Right ventricle myocardium superior (tissue), 1 donor: ENCODE results near the gene CGRRF1. TPM values are rescaled to one million over a fixed set of nuclear protein-coding genes. Genes with fewer than 3 reads are reported as not detected.
A peak's percentile ranks its signal among the peaks of the same experiment; 100 is the strongest.

Source experiments
- ATAC-seq: fragments of 200-7000 bp; cut with Tn5 transposase; one replicate; pipeline ENCODE4 v1.9.1; 2020; ENCODE audit warnings: mild to moderate bottlenecking; ENCODE audit not compliant: poor library complexity
- DNase-seq: peaks from one replicate; pipeline ENCODE4 v3.0.0-alpha.2; 2020
- intact Hi-C: fragments of 100-400 bp; cut with DNase I; formaldehyde crosslinking; loops from one replicate; pipeline ENCODE4 v1.11.2; 2022
- long read RNA-seq: library from polyadenylated mRNA; unstranded; transcript quantifications from one replicate; pipeline ENCODE4 v2.0.0, GENCODE V29; 2021
- total RNA-seq: library from RNA; stranded (reverse); fragmentation: NEBNext Ultra II Directional; extraction: Animal tissue kit (Norgen Biotek cat#: 25700); gene quantifications from one replicate; pipeline ENCODE4 v1.2.1, GENCODE V29; 2021
- donor health status: DM: no; HTN: yes; CAD: no; lungs with severe emphysema.

The CGRRF1 gene, protein sequence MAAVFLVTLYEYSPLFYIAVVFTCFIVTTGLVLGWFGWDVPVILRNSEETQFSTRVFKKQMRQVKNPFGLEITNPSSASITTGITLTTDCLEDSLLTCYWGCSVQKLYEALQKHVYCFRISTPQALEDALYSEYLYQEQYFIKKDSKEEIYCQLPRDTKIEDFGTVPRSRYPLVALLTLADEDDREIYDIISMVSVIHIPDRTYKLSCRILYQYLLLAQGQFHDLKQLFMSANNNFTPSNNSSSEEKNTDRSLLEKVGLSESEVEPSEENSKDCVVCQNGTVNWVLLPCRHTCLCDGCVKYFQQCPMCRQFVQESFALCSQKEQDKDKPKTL
- total RNA-seq = 15.1 TPM
- long read RNA-seq, transcript CGRRF1-201 (6 exons, 2,057 nt) = major isoform, 19 of 27 reads
- long read RNA-seq, partial matches to known transcripts = 0 of 27 reads
- long read RNA-seq, other reads (novel, unspliced or antisense) = 7 of 27 reads

DNA sequence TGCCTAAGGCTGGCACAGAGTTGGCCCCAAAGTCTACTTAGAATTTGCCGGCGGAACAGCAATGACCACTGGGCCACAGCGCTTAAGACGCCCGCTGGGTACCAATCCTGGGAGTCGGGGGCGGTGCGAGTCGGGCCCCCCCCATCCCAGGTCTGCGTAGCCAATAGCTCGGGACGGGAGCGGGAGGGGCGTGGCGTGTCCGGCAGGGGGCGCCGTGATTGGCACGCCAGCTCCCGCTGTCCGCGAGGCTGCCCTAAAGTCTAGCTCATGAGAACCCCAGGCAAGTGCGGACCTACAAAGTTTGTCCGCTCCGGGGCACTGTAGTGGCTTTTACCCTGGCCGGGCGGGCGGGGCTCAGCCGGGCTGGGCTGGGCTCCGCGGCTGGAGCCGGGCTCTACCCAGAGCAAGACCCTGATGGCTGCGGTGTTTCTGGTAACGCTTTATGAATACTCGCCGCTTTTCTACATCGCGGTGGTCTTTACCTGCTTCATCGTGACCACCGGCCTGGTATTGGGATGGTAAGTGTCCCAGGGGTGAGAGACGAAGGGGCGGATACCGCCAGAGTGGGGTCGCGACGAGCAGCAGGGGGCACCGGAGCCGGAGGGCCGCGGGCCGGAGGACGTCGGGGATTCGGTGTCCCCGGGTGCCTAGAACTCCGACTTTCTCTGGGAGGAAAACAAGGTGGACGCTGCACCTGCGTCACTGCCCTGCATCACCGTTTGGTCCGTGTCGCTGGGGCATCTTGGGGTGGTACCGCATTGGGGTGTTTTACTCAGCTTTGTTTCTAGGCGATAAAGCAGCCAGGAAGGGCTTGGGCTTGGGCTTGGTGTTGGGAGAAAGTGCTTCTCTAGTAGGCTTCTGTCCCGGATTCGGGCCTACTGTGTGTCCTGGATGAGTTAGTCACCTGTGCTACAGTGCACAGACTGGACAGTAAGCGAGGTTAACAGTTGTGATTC is at the start of gene CGRRF1:
TSS of gene CGRRF1 (plus strand) at position 361 of the 956 bp plus-strand sequence. CDS start at position 415, 54 bp downstream.
- peak; percentile 99 for ATAC-seq
- intact Hi-C loops = no loop called here
- peak; percentile 100 for DNase-seq

DNA sequence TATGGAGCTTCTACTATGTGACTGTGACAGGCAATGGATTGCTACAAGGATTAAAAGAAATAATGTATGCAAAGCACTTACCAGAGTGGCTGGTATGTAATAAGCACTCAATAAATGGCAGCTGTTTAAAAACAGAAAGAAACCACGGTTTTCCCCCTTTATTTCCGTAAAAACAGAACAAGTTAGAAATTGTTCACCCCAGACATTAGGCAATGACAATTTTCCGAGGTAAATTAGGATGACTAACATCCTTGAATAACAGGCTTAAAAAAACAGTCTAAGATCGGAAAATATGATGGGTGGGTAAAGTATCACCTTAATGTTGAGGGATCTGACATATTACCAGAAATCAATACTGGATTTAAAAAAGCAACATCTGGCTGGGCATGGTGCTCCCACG is 47.7 kb upstream of the CGRRF1 start:
- intact Hi-C loops = no loop called here
- ATAC-seq = no peak
- DNase-seq = no peak

DNA sequence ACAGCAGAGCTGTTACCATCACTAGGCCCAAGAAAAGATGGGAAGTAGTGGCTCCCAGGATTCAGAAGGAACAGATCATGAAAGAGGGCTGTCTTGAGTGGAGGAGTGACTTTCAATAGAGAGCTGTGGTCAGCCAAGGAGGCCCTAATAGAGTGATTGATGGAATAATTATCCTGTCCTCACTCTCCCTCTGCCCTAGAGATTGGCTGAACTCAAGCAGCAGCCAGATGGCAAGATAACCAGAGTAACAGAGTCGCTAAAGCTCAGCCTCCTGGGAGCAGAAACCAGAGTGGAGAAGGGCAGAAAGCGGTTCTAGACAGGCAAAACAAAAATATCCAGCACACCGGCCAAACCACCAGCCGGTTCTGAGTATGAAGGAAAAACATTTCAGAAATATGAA is 44.1 kb upstream of the CGRRF1 start:
- intact Hi-C loops = no loop called here
- DNase-seq (no peak), ATAC-seq (no peak)

DNA sequence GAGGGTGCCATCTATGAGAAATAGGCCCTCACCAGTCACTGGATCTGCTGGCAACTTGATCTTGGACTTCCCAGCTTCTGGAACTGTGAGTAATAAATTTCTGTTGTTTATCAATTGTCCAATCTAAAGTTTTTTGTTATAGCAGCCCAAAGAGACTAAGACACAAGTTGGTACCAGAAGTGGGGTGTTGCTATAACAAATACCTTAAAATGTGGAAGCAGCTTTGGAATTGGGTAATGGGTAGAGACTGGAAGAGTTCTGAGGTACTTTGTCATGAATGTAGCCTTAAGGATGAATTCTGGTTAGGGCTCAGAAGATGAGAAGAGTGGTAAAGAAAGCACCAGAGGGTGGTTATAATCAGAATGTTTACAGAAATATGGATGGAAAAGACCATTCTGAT is 42.4 kb upstream of the CGRRF1 start:
- no peak for ATAC-seq
- intact Hi-C loops = no loop called here
- DNase-seq = no peak

DNA sequence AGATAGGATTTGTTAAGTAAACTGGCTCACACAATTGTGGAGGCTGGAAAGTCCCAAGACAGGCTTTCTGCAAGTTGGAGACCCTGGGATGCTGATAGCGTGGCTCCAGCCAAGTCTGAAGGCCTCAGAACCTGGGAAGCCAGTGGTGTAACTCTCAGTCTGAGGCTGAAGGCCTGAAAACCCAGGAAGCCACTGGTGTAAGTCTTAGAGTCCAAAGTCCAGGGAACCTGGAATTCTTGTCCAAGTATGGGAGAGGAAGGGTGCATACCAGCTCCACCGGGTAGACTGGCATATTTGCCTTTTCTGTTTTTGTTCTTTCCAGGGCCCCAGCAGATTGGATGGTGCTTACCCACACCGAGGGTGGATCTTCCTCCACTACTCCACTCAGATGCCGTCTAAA is 39.0 kb upstream of the CGRRF1 start:
- DNase-seq (no peak), ATAC-seq (no peak)
- intact Hi-C loops = no loop called here

DNA sequence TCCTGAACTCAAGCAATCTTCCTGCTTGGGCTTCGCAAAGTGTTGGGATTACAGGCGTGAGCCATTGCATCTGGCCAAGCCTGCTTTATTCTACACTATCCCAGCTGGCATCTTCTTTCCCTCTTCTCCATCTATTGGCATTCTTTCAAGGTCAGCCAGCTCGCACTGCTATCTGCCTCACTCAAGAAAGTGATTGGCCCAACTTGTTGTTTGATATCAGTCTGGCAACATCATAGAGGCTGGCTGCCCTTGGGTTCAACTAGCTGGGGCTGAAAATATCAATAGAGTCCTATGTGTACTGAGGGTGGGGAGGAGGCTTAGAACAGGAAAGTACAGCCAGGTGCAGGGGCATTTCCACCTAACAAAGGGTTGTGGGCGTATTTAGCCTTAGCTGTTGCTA is 38.1 kb upstream of the CGRRF1 start:
- intact Hi-C loops = no loop called here
- DNase-seq = no peak
- ATAC-seq = peak; percentile 76

DNA sequence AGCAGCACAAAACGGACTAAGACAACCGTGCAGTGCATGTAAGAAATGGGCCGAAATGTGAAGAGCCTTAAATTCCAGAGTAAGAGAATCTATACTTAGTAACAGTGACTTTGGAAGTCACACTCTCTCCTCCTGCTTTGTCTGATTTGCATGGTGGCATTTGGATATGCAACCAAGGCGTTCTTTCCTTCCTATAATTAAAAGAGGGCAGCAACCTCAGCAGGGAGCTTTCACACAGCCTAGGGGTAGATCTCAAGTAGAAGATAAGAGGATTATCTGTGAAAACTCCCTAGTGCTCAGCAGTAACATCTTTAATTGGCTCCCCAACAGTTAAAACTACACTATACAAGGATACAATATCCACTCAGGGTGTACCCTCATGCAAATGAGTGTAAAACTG is 37.4 kb upstream of the CGRRF1 start:
- no peak for DNase-seq
- ATAC-seq = peak; percentile 73
- intact Hi-C loops = no loop called here

DNA sequence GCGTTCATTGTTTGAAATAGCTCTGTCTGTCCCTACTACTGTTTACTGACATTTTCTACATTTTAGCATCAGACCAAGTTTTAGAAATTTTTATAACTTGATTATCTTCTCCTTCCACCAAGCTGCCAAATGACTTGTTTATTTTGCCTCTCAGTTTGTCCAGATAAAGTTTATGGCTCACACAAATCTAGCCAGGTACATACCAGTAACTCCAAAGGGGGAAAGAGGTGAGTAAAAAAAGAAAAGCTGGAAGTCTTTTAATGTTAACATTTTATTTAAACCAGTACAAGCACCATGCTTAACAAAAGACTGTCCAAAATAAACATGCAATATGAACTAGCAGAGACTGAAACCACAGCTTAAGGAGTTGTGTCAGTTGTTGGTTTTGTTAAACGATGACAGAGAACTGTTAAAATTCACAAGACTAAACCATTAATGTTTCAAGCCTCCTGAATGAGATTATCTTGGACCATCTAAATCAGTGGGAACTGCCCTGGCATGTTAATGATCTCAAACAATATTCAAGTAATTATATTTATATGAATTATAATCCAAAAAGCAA is 35.4 kb upstream of the CGRRF1 start:
- no peak for ATAC-seq
- no peak for DNase-seq
- intact Hi-C loops = no loop called here

DNA sequence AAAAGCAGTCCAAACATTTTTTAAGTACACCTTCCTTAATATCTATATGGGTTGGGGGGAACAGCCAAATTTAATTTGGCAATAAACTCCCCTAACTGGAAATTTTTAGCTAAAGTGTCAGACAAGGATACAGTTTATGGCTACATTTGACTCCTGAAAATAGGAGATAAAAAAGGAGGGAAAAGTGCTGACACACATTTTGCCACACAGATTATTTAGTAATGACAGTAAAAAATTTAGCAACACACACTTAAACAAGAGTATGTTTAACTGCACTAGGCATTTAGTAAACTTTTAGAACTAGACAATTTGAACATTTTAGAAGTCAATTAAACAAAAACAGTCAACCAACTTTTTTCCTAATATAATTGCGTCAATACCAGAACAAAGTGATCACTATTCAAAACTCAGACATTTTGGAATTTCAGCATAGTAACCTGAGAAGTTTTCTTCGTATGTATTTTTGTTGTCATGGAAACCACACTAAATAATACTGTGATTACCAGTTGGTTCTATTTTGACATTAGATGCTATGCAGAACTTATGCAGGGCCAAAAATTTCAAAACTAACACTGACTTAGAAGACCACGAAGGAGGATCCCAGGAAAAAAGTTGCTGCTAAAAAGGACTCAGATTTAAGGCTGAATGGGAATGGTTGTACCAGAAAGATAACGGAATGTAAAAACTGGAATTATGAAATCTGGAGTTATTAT is 34.4 kb upstream of the CGRRF1 start:
- ATAC-seq = no peak
- DNase-seq = no peak
- intact Hi-C loops = no loop called here

DNA sequence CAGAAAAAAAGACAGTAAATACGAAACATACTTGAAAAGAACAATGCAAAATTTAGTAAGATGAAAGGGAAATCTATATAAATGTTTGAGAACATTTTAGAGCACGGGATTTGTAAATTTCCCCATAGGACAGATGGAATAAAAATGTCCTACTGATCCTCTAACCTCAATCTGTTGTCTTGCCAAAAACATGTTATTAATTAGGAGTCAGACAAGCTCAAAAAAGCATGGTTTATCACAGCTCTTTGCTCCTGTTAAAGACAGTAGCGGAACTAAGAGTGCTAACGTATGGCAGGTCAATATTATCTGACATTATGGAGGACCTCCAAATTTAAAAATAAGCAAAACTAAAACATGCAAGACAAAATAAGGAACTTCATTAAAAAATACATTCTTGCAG is 33.8 kb upstream of the CGRRF1 start:
- ATAC-seq (no peak), DNase-seq (no peak)
- intact Hi-C loops = no loop called here

DNA sequence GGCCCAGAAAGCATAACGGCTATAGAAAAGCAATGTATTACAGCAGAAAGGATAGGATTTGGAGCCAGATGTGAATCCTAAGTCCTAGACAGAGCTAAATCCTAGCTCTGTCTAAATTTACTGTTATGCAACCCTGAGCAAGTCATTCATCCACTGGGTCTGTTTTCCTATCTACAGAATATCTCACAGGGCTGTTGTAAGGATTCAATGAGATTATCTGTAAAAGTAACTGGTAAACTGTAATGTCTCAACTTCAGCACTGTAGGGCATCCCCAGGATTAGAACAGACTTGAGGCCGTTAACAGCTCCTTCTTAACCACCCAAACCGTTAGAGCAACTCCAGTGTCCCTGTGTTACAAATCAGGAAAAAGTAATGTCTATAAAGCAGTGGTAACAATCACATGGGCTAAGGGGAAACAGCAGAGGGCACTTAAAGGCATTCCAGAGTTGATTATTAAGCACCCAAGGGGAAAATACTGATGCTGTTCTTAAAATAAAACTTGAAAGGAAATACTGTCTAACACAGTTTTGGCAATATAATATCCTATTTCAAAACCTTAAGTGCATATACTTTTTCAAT is 31.0 kb upstream of the CGRRF1 start:
- DNase-seq = no peak
- ATAC-seq = no peak
- intact Hi-C loops = no loop called here

DNA sequence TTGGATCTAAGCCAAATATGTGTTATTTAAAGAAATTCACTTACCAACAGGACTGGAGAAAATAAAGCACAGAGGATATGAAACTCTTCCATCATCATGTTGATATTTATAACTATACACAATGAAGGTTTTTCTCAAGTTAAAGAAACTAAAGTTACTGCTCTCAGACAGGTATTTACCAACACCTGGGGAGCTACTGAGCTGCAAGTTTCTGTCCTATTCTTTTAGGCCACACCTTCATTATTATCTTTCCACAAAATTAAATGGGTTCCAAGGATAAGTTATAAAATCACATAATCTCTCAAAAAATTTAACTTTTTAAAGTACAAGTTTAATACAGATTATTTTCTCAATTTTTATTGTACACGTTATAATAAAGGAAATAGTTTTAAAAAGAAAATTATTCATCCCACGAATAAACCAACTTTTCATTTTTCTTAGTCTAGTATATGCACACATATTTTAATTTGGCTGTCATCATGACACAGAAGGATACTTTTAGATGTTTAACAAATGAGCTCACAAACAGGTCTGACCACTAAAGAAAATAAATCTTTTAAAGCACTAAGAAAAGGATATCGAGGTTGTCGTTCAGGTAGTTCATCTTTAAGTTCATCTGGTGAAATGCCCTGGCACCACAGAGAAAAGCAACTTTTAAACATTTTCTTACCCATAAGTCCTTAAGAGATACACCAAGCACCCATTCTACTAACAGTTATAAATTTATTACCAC is 28.7 kb upstream of the CGRRF1 start:
- ATAC-seq = no peak
- intact Hi-C loops = no loop called here
- DNase-seq = no peak

DNA sequence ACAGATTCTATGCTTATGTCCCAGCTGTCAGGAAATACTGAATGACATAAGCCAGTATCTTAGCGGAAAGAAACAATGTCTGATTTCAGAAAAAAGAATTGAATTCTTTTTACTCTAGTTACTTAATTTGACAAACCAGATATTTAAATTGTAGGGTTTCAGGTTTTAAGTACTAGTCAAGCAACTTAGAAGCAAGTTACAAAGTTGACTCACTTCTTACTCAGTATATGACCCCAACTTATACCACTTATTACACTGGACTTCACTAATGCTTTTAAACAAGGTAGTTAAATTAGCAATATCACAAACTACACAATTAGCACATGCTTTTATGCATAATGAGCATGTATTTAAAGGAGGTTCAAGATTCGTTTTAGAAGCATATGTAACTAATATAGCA is 28.0 kb upstream of the CGRRF1 start:
- DNase-seq = no peak
- ATAC-seq = no peak
- intact Hi-C loops = no loop called here

DNA sequence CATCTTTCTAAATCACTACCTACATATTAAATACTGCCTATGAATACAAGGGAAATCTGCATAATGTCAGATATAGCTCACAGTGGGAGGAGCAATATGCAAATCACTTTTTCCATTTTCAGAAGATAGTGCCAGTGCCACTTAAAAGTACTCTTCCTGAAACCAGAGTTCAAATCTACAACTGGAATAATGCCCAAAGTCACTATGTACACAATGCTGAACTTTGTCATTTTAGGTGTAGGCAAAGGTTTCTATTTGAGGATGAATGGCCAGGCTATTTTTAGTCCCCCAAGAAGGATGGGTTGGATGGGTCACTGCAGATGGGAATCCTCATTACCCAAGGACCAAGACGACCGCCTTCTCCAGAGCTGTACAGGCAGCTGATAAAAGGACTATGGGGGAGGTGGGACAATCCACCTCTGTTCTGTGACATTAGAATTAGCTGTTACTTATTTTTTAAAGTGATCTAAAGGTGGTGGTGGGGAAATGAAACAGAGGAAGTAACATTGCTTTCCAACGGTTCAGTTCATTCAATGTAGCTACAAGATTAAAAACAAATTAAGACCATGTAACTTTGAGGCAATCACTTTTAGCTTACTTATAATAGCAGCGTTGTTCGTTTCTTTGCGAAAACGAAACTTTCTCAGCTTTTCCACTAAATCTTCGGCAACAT is 26.5 kb upstream of the CGRRF1 start:
- intact Hi-C loops = no loop called here
- DNase-seq (no peak), ATAC-seq (peak; percentile 23)

DNA sequence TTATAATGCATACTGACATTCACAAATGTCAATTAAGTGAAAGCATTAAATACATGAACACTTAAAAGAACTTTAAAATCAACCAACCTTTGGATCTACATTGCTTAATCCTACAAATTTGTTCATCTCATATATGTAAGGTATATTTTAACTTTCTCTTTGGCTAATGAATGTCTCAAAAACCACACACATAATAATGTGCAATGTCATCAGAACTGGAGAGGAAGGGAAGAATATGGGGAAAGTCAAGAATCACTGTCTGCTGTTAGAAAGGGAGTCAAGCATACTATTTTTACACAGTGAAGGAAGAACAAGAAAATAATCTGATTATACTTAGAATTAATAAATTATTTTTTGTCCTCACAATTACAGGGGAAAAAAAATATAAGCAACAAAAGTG is 25.9 kb upstream of the CGRRF1 start:
- intact Hi-C loops = no loop called here
- ATAC-seq (no peak), DNase-seq (no peak)

DNA sequence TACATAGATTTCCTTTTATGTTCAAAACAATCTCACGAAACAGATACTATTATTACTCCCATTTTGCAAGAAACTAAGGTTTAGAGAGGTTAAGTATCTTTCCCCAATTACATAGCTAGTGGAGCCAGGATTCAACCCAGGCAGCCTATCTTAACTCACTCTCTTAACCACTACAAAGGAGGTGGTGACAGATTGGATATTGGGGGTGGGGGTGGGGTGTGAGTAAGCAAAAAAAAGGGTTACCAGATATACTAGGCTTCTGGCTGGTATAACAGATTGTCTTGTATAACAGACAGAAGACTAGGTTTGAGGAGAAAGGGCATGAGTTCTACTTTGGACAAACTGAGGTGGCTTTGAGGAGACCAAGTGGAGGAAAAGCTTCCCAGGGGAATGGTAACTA is 23.0 kb upstream of the CGRRF1 start:
- intact Hi-C loops = no loop called here
- DNase-seq (no peak), ATAC-seq (no peak)

DNA sequence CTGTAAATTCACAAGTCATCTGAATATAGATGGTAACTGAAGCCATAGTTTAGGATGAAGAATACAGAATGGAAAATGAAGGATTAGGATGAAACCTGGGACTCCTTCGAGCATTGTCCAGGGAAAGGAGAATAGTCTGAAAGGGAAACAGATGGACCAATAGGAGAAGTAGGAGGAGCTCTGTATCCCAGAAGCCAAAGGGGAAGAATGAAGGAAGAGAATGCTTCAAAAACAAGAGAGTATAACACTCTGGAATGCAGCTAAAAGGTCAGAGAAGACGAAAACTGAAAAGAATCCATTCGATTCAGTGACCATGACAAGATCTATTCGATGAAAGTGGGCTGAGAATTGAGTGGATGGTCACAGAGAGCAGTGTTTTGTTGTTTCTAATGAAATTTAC is 21.9 kb upstream of the CGRRF1 start:
- intact Hi-C loops = no loop called here
- peak; percentile 41 for ATAC-seq
- no peak for DNase-seq

DNA sequence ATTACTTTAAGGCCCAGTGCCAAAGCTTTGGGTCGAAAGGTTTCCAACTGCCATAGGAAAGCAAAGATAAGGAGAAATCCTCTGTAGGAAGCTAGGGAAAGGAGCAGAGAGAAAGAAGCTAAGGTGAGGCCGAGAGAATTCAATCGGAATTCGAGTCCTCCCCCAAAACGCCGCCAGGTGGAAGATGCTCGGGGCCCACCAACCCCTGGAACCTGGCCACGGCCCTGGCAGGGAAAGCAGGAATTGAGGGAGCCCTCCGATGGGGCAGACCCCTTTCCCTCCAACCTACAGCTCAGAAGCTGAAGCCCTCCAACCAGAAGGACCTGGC is 21.4 kb upstream of the CGRRF1 start:
- ATAC-seq (no peak), DNase-seq (no peak)
- intact Hi-C loops = no loop called here
